ENCODE data around the gene ROR2. TPM values are rescaled to one million over a fixed set of nuclear protein-coding genes. Genes with fewer than 3 reads are reported as not detected.

The ROR2 gene
- total RNA-seq, 2 donors from 2014 or later: 4.0 to 5.4 TPM

DNA sequence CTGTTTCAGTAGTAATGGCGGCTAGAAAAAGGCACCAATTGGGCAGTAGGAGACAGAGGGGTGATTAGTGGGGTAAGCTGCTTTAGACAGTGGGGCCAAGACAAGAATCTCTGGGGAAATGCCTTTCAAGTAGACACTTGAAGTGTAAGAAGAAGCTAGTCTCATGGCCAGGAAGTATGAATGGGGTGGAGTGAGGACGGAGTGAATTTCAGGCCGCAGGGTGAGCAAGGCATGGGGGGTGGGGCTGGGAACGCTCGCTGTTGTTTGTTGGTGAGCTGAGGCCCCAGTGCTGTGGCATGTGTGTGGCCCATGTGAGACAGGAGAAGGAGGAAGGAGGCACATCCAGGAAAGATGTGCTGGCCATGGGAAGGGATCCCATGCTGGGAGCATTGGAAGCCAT is 377.2 kb downstream of the ROR2 start:
- DNase-seq: no peak
- no peak for TF ChIP-seq POLR2A (IDR thresholded peaks at IDR 0.05)
- TF ChIP-seq, protein P1, sequence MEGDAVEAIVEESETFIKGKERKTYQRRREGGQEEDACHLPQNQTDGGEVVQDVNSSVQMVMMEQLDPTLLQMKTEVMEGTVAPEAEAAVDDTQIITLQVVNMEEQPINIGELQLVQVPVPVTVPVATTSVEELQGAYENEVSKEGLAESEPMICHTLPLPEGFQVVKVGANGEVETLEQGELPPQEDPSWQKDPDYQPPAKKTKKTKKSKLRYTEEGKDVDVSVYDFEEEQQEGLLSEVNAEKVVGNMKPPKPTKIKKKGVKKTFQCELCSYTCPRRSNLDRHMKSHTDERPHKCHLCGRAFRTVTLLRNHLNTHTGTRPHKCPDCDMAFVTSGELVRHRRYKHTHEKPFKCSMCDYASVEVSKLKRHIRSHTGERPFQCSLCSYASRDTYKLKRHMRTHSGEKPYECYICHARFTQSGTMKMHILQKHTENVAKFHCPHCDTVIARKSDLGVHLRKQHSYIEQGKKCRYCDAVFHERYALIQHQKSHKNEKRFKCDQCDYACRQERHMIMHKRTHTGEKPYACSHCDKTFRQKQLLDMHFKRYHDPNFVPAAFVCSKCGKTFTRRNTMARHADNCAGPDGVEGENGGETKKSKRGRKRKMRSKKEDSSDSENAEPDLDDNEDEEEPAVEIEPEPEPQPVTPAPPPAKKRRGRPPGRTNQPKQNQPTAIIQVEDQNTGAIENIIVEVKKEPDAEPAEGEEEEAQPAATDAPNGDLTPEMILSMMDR (IDR thresholded peaks at IDR 0.05): no peak
- Histone ChIP-seq H3K27me3 (no peaks in the 10 kb centered on the region), H3K27ac (no peak overlapping the region), H3K4me1 (no peaks in the 10 kb centered on the region), H3K4me3 (no peak overlapping the region), H3K9me3 (peaks cover 0 to 5% (median 0%) of the 10 kb centered on the region in 3 donors), H3K36me3 (replicated peaks in 1 of 2; ENCODE audit: insufficient read depth in 1 of 2, low read depth in 2 of 2) (no peaks in the 10 kb centered on the region)
- WGBS, 2 donors: 89% methylated on average over 5 of the region's 5 CpGs
- ATAC-seq: no peak
- intact Hi-C loops (cut with DNase I): no loop called here

DNA sequence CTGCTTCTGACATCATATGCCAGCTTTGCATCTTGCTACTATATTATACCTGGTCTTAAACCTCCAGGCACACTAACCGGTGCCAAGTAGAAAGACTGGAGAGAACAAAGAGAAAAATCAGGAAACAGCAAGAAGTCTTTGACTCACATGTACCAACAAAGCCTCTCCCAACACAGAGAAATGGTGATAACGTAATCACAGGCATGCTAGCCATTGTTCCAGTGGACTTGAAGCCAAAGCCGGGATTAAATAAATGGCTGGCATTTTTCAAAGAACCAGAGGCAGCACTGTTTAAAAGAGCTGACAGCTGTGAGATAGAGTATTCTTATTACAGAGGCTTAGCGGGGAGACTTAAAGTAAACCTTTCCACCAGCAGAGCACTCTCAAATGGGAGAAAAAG is 378.0 kb downstream of the ROR2 start:
- H3K4me3 ChIP-seq: no peak overlapping the region
- 20 to 25% methylated on average over 4 of the region's 4 CpGs for WGBS, 2 donors
- TF ChIP-seq POLR2A (IDR thresholded peaks at IDR 0.05): no peak
- TF ChIP-seq, protein P1 (IDR thresholded peaks at IDR 0.05): no peak
- H3K4me1 ChIP-seq: no peaks in the 10 kb centered on the region
- H3K9me3 ChIP-seq: peaks cover 0 to 5% (median 0%) of the 10 kb centered on the region in 3 donors
- no peak overlapping the region for H3K27ac ChIP-seq
- DNase-seq (no peak), ATAC-seq (no peak)
- H3K27me3 ChIP-seq: no peaks in the 10 kb centered on the region
- intact Hi-C loops (cut with DNase I): no loop called here
- no peaks in the 10 kb centered on the region for H3K36me3 ChIP-seq (replicated peaks in 1 of 2; ENCODE audit: insufficient read depth in 1 of 2, low read depth in 2 of 2)

DNA sequence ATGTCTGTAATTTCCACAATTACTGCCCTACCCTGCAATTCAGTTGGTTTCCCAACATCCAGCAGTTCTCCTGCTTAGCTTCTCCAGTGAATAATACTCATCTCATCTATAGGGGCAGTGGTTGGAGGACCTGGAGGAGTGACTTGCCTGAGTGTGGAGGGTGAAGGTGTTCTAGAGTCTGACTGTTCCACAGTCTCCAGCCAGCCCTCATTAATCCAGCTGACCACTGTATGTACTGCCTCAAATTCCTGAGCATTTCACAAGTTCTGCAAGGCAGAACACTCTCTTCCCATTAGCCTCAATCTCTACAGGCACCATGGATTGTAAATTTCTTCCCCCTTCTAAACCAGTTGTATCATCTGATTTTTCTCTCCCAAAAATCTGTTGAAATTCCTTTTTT is 379.0 kb downstream of the ROR2 start:
- Histone ChIP-seq H3K4me1 (no peaks in the 10 kb centered on the region), H3K36me3 (replicated peaks in 1 of 2; ENCODE audit: insufficient read depth in 1 of 2, low read depth in 2 of 2) (no peaks in the 10 kb centered on the region), H3K4me3 (no peak overlapping the region), H3K27me3 (no peaks in the 10 kb centered on the region), H3K27ac (no peak overlapping the region), H3K9me3 (peaks cover 0 to 5% (median 0%) of the 10 kb centered on the region in 3 donors)
- intact Hi-C loops (cut with DNase I): no loop called here
- ATAC-seq (no peak), DNase-seq (no peak)
- no peak for TF ChIP-seq POLR2A (IDR thresholded peaks at IDR 0.05)
- TF ChIP-seq, protein P1 (IDR thresholded peaks at IDR 0.05): no peak

DNA sequence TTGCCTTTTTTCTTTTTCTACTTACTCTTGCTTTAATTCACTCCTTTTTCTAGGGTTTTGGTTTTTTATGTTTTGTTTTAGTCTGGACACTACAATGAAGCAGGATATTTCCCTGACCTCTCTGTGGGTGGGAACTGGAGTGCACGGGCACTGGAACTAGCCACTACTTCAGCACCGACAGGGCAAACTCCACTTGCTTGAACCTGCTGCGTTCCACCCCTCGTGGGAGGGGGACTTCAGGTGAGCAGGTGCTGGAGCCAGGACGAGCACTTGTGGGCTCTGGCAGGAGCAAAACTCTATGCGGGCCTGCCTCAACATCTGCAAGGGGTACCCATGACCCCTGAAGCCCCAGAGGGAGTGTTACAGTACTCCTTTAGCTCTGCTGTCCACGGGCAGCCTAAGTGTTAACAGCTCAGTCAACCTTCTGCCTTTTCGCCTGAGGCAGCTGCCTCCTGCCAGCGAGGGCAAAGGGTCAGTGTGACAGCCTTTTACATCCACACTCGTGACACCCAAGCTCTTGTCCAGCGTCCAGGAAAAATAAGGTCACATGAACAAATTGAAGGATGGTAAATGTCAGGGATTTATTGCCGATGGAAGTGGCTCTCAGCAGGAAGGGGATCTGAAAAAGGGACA is 382.3 kb downstream of the ROR2 start:
- Histone ChIP-seq H3K27me3 (no peaks in the 10 kb centered on the region), H3K4me3 (no peak overlapping the region), H3K4me1 (no peaks in the 10 kb centered on the region), H3K27ac (no peak overlapping the region), H3K36me3 (replicated peaks in 1 of 2; ENCODE audit: insufficient read depth in 1 of 2, low read depth in 2 of 2) (no peaks in the 10 kb centered on the region), H3K9me3 (peaks cover 0 to 5% (median 0%) of the 10 kb centered on the region in 3 donors)
- intact Hi-C loops (cut with DNase I): no loop called here
- TF ChIP-seq, protein P1 (IDR thresholded peaks at IDR 0.05): no peak
- no peak for TF ChIP-seq POLR2A (IDR thresholded peaks at IDR 0.05)
- ATAC-seq (no peak), DNase-seq (peak in 1 of 4 donors; percentile 7)
- 43 to 57% methylated on average over 12 of the region's 12 CpGs for WGBS, 2 donors

DNA sequence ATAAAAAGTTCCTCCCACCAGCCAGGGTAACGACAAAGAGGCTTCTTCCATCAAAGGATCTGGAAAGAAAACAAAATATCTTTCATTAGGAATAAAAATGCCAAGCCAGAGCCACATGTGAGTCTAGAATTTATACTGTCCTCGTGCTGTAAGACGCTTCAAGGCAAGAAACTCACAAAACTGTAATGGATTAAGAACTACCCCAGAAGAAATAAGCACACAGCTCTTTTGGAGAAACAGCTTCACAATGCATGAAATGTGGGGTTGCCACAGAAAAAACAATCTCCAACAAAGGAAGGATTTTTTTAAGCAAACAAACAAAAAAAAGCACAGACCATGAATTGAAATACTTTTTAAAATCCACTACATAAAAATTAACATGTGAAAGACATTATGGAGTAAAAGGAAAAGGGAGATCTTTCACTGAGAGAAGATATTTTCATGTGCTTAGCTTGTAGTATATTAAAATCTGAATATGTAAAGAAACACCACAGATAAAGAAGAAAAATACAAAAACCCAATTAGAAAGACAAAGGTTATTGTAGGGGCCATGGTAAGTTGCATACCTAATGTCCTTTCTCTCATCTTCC is 385.9 kb downstream of the ROR2 start:
- H3K4me1 ChIP-seq: no peaks in the 10 kb centered on the region
- no peaks in the 10 kb centered on the region for H3K36me3 ChIP-seq (replicated peaks in 1 of 2; ENCODE audit: insufficient read depth in 1 of 2, low read depth in 2 of 2)
- no peak for TF ChIP-seq POLR2A (IDR thresholded peaks at IDR 0.05)
- TF ChIP-seq, protein P1 (IDR thresholded peaks at IDR 0.05): no peak
- WGBS, 2 donors: 69 to 77% methylated on average over 3 of the region's 3 CpGs
- peaks cover 0 to 5% (median 0%) of the 10 kb centered on the region in 3 donors for H3K9me3 ChIP-seq
- no peak for DNase-seq
- intact Hi-C loops (cut with DNase I): no loop called here
- no peak overlapping the region for H3K27ac ChIP-seq
- ATAC-seq: no peak
- H3K27me3 ChIP-seq: no peaks in the 10 kb centered on the region
- no peak overlapping the region for H3K4me3 ChIP-seq
